Tibial nerve (tissue), 4 donors: ENCODE data around the gene SVOPL. TPM values are rescaled to one million over a fixed set of nuclear protein-coding genes. Genes with fewer than 3 reads are reported as not detected.

Experiments used
- DNase-seq, 2 donors: peaks; one replicate each; pipeline ENCODE4 v3.0.0-alpha.2; 2019; ENCODE audit warnings: low spot score in 2 of 2
- H3K27ac ChIP-seq, 4 donors: fragments of 200-600 bp; sonication (generic) in 3 of 4; one replicate each; pipeline ENCODE4 v1.5.1; 2017 to 2019; ENCODE audit warnings: mild to moderate bottlenecking in 1 of 4
- H3K27me3 ChIP-seq, 2 donors: fragments of 200-600 bp; sonication (generic) in 1 of 2; one replicate each; pipeline versions ENCODE4 v1.5.1 to v1.6.0; 2017 to 2019
- H3K36me3 ChIP-seq, 3 donors: fragments of 200-600 bp; sonication (generic); one replicate each; pipeline ENCODE4 v1.5.1; 2018 to 2019
- H3K4me1 ChIP-seq, 4 donors: fragments of 200-600 bp; sonication (generic) in 3 of 4; one replicate each; pipeline ENCODE4 v1.5.1; 2017 to 2019
- H3K4me3 ChIP-seq, 4 donors: fragments of 200-600 bp; sonication (generic) in 3 of 4; one replicate each; pipeline ENCODE4 v1.5.1; 2017 to 2019; ENCODE audit warnings: mild to moderate bottlenecking in 1 of 4, moderate library complexity in 1 of 4
- H3K9me3 ChIP-seq, 4 donors: fragments of 200-600 bp; sonication (generic) in 3 of 4; one replicate each; pipeline ENCODE4 v1.5.1; 2017 to 2019
- CTCF ChIP-seq, 5 experiments: fragments of 200-600 bp in 3 of 5; fragments of 450-650 bp in 2 of 5; sonication (generic) in 3 of 5; IDR thresholded peaks; one replicate each; pipeline ENCODE4 v1.5.1; 2016 to 2019; ENCODE audit warnings: antibody characterized with exemption in 5 of 5, mild to moderate bottlenecking in 3 of 5, moderate library complexity in 2 of 5
- EP300 ChIP-seq, 2 donors: sonication (generic); formaldehyde crosslinking; IDR thresholded peaks; one replicate each; pipeline ENCODE4 v1.6.1; 2017; ENCODE audit warnings: antibody characterized with exemption in 2 of 2, mild to moderate bottlenecking in 1 of 2
- POLR2A ChIP-seq, 2 donors: fragments of 450-650 bp; IDR thresholded peaks; one replicate each; pipeline ENCODE4 v1.6.1; 2017; ENCODE audit warnings: antibody characterized with exemption in 2 of 2, mild to moderate bottlenecking in 2 of 2, moderate library complexity in 2 of 2
- WGBS, 2 donors: methylation state at CpG; one replicate each; pipeline ENCODE4 v1.1.5; 2018; 5-methylcytosine and 5-hydroxymethylcytosine counted together
- total RNA-seq, 4 donors: library from RNA; depleted of rRNA; stranded (reverse); fragments of >200 nt; gene quantifications; one replicate each; pipeline ENCODE4 v1.1.0, GENCODE V29; 2016

Gene SVOPL
- total RNA-seq, 4 donors from 2014 or later: not detected

- TF ChIP-seq CTCF (IDR thresholded peaks at IDR 0.05) (no peak), EP300 (IDR thresholded peaks at IDR 0.05) (no peak), POLR2A (IDR thresholded peaks at IDR 0.05) (no peak)
- DNase-seq: no peak
- Histone ChIP-seq H3K36me3 (peaks cover 0 to 100% (median 36%) of the 10 kb centered on the region in 3 donors), H3K4me3 (no peak overlapping the region), H3K4me1 (no peaks in the 10 kb centered on the region), H3K27ac (no peak overlapping the region), H3K27me3 (no peaks in the 10 kb centered on the region), H3K9me3 (peaks cover 0 to 74% (median 20%) of the 10 kb centered on the region in 4 donors)
- WGBS, 2 donors: 93% methylated on average over 5 of the region's 5 CpGs
Observed at GRCh38 chr7:138564365-138564764, 136.8 kb downstream of the SVOPL start.

GRCh38 chr7:138563808-138564207 is 137.4 kb downstream of the SVOPL start:
- H3K4me1 ChIP-seq: no peaks in the 10 kb centered on the region
- peaks cover 0 to 100% (median 33%) of the 10 kb centered on the region in 3 donors for H3K36me3 ChIP-seq
- H3K9me3 ChIP-seq: peaks cover 0 to 79% (median 22%) of the 10 kb centered on the region in 4 donors
- no peak for DNase-seq
- 88% methylated on average over 4 of the region's 4 CpGs for WGBS, 2 donors
- TF ChIP-seq POLR2A (IDR thresholded peaks at IDR 0.05) (no peak), EP300 (IDR thresholded peaks at IDR 0.05) (no peak), CTCF (IDR thresholded peaks at IDR 0.05) (no peak)
- H3K4me3 ChIP-seq: no peak overlapping the region
- H3K27me3 ChIP-seq: no peaks in the 10 kb centered on the region
- H3K27ac ChIP-seq: no peak overlapping the region

GRCh38 chr7:138559448-138559847 is 141.7 kb downstream of the SVOPL start:
- H3K4me3 ChIP-seq: no peak overlapping the region
- WGBS, 2 donors: 98 to 99% methylated on average over 5 of the region's 5 CpGs
- H3K27me3 ChIP-seq: no peaks in the 10 kb centered on the region
- no peak for DNase-seq
- H3K27ac ChIP-seq: no peak overlapping the region
- TF ChIP-seq POLR2A (IDR thresholded peaks at IDR 0.05) (no peak), EP300 (IDR thresholded peaks at IDR 0.05) (no peak), CTCF (IDR thresholded peaks at IDR 0.05) (no peak)
- no peaks in the 10 kb centered on the region for H3K4me1 ChIP-seq
- peaks cover 2 to 100% (median 60%) of the 10 kb centered on the region in 3 donors for H3K36me3 ChIP-seq
- peaks cover 0 to 100% (median 26%) of the 10 kb centered on the region in 4 donors for H3K9me3 ChIP-seq

- H3K27ac ChIP-seq: no peak overlapping the region
- H3K36me3 ChIP-seq: peaks cover 2 to 100% (median 48%) of the 10 kb centered on the region in 3 donors
- H3K27me3 ChIP-seq: no peaks in the 10 kb centered on the region
- WGBS, 2 donors: 99 to 100% methylated on average over 3 of the region's 3 CpGs
- no peak for DNase-seq
- peaks cover 0 to 85% (median 21%) of the 10 kb centered on the region in 4 donors for H3K9me3 ChIP-seq
- no peak for TF ChIP-seq POLR2A (IDR thresholded peaks at IDR 0.05)
- TF ChIP-seq EP300 (IDR thresholded peaks at IDR 0.05): no peak
- TF ChIP-seq CTCF (IDR thresholded peaks at IDR 0.05): no peak
- no peak overlapping the region for H3K4me3 ChIP-seq
- no peaks in the 10 kb centered on the region for H3K4me1 ChIP-seq
Observed at GRCh38 chr7:138556771-138557484, 144.2 kb downstream of the SVOPL start.

GRCh38 chr7:138555684-138556083 is 145.5 kb downstream of the SVOPL start:
- no peaks in the 10 kb centered on the region for H3K4me1 ChIP-seq
- WGBS, 2 donors: 96 to 99% methylated on average over 4 of the region's 4 CpGs
- no peak for DNase-seq
- TF ChIP-seq EP300 (IDR thresholded peaks at IDR 0.05): no peak
- no peak for TF ChIP-seq CTCF (IDR thresholded peaks at IDR 0.05)
- no peak for TF ChIP-seq POLR2A (IDR thresholded peaks at IDR 0.05)
- H3K36me3 ChIP-seq: peaks cover 2 to 100% (median 43%) of the 10 kb centered on the region in 3 donors
- H3K4me3 ChIP-seq: no peak overlapping the region
- H3K27ac ChIP-seq: no peak overlapping the region
- peaks cover 0 to 72% (median 21%) of the 10 kb centered on the region in 4 donors for H3K9me3 ChIP-seq
- H3K27me3 ChIP-seq: no peaks in the 10 kb centered on the region
